Measurements from ENCODE around the gene PVALB. TPM values are rescaled to one million over a fixed set of nuclear protein-coding genes. Genes with fewer than 3 reads are reported as not detected.

PVALB gene
- total RNA-seq, 1 donor = not detected

GRCh38 chr22:36863979-36864378, 47.1 kb upstream of the PVALB start:
- Histone ChIP-seq H3K79me2 (ENCODE audit: insufficient read depth, low read length) (no peaks in the 10 kb centered on the region), H3K27ac (ENCODE audit: low read depth, low read length) (no peak overlapping the region), H3K4me1 (ENCODE audit: insufficient read depth, low read length) (no peaks in the 10 kb centered on the region), H2AFZ (ENCODE audit: low read length) (no peak overlapping the region), H3K36me3 (ENCODE audit: insufficient read depth, low read length) (no peaks in the 10 kb centered on the region), H3K4me2 (ENCODE audit: insufficient read depth, low read length) (no peak overlapping the region), H4K20me1 (ENCODE audit: insufficient read depth, low read length) (no peaks in the 10 kb centered on the region), H3K27me3 (ENCODE audit: insufficient read depth, low read length) (peaks cover 9% of the 10 kb centered on the region), H3K9me3 (ENCODE audit: low read depth, low read length) (no peaks in the 10 kb centered on the region), H3K4me3 (ENCODE audit: insufficient read depth, low read length) (no peak overlapping the region)
- DNase-seq (ENCODE audit: insufficient read length, low spot score, missing footprints) = no peak
- TF ChIP-seq CTCF (IDR thresholded peaks at IDR 0.05; ENCODE audit: extremely low read depth, low read depth, low read length) = no peak

- Histone ChIP-seq H3K27me3 (ENCODE audit: insufficient read depth, low read length) (peaks cover 6% of the 10 kb centered on the region), H3K4me3 (ENCODE audit: insufficient read depth, low read length) (no peak overlapping the region), H3K4me2 (ENCODE audit: insufficient read depth, low read length) (no peak overlapping the region), H3K4me1 (ENCODE audit: insufficient read depth, low read length) (no peaks in the 10 kb centered on the region), H3K9me3 (ENCODE audit: low read depth, low read length) (no peaks in the 10 kb centered on the region), H2AFZ (ENCODE audit: low read length) (no peak overlapping the region), H3K79me2 (ENCODE audit: insufficient read depth, low read length) (no peaks in the 10 kb centered on the region), H4K20me1 (ENCODE audit: insufficient read depth, low read length) (no peaks in the 10 kb centered on the region), H3K27ac (ENCODE audit: low read depth, low read length) (no peak overlapping the region), H3K36me3 (ENCODE audit: insufficient read depth, low read length) (no peaks in the 10 kb centered on the region)
- no peak for DNase-seq (ENCODE audit: insufficient read length, low spot score, missing footprints)
- no peak for TF ChIP-seq CTCF (IDR thresholded peaks at IDR 0.05; ENCODE audit: extremely low read depth, low read depth, low read length)
Measured at GRCh38 chr22:36863281-36863680, 46.4 kb upstream of the PVALB start.

GRCh38 chr22:36862251-36863242, 45.7 kb upstream of the PVALB start:
- Histone ChIP-seq H4K20me1 (ENCODE audit: insufficient read depth, low read length) (no peaks in the 10 kb centered on the region), H2AFZ (ENCODE audit: low read length) (no peak overlapping the region)

More at GRCh38 chr22:36862251-36863242, 45.7 kb upstream of the PVALB start:
- Histone ChIP-seq H3K79me2 (ENCODE audit: insufficient read depth, low read length) (no peaks in the 10 kb centered on the region), H3K9me3 (ENCODE audit: low read depth, low read length) (no peaks in the 10 kb centered on the region), H3K4me3 (ENCODE audit: insufficient read depth, low read length) (no peak overlapping the region), H3K27me3 (ENCODE audit: insufficient read depth, low read length) (peaks cover 13% of the 10 kb centered on the region), H3K27ac (ENCODE audit: low read depth, low read length) (no peak overlapping the region), H3K4me1 (ENCODE audit: insufficient read depth, low read length) (no peaks in the 10 kb centered on the region), H3K36me3 (ENCODE audit: insufficient read depth, low read length) (no peaks in the 10 kb centered on the region), H3K4me2 (ENCODE audit: insufficient read depth, low read length) (no peak overlapping the region)
- DNase-seq (ENCODE audit: insufficient read length, low spot score, missing footprints) = peak; percentile 77
- TF ChIP-seq CTCF (IDR thresholded peaks at IDR 0.05; ENCODE audit: extremely low read depth, low read depth, low read length) = no peak

Measured in osteoblast (primary cell).